HPDE6-E6E7 (cell line): Measurements from ENCODE around the gene GOLGA6D.
"Not testable (repeated sequence)": the region's sequence is repeated elsewhere in the genome, so short reads cannot be mapped to it uniquely, and the experiment has no call there.

Experiments used
- DNase-seq: peaks from one replicate; pipeline ENCODE4 v3.0.0; 2011; ENCODE audit warnings: missing footprints; ENCODE audit errors: extremely low spot score

Gene GOLGA6D

GRCh38 chr15:75332093-75332492 lies 49.5 kb downstream of the GOLGA6D start:
- DNase-seq: not testable (repeated sequence)

DNA sequence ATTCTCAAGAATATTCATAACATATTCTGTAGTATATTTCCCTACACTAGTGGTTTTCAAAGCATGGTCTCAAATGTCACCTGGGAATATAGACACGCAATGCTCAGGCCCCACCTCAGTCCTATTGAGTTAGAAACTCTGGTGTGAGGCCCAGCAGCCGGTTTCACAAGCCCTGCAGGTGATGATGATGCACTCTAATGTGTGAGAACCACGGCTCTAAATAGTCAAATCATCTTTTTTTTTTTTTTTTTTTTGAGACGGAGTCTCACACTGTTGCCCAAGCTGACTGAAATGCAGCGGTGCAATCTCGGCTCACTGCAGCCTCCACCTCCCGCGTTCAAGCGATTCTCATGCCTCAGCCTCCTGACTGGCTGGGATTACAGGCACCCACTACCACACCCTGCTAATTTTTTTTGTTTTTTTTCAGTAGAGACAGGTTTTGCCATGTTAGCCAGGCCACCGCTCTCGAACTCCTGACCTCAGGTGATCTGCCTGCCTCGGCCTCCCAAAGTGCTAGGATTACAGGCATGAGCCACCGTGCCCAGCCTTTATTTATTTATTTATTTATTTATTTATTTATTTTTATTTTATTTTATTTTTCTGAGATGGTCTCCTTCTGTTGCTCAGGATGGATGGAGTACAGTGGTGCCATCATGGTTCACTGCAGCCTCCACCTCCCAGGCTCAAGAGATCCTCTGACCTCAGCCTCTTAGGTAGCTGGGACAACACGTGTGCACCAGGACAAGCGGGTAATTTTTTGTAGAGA lies 51.2 kb downstream of the GOLGA6D start:
- DNase-seq: not testable (repeated sequence)

- no peak for DNase-seq
Observed at GRCh38 chr15:75335313-75335704, 52.7 kb downstream of the GOLGA6D start.

DNA sequence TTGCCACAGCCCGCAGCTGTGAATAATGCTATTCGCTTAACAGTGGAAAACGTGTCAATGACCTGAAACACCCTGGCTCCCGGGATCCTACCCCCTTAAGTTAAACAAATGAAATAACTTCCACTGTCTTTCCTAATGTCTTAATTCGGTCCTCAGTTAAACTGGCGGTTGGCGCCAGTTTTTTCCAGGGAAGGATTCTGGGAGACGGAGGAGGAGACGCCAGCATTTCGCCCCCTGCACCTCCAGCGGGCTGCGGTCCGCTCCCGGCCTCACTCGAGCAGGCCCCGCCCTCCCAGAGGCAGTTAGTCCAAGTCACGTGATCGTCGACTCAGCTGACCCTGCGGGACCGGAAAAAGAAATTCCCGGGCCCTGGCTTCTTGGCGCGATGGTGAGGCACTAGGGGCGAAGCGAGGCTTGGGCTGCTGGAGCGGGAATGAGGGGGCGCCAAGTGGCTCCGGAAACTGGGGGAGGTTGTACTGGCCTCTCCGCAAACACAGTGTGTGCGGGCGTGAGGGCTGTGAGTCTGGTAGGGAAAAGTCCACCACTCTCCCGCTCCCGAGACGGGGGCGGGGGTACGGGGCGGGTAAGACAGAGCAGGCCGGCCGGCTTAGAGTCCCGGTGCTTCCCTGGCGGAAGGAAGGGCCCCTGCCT lies 53.2 kb downstream of the GOLGA6D start, which contains the start of gene COMMD4:
COMMD4 (plus strand) TSS at position 359 of the 651 bp plus-strand sequence; CDS start at position 386, 27 bp downstream.
- peak; percentile 64 for DNase-seq

DNA sequence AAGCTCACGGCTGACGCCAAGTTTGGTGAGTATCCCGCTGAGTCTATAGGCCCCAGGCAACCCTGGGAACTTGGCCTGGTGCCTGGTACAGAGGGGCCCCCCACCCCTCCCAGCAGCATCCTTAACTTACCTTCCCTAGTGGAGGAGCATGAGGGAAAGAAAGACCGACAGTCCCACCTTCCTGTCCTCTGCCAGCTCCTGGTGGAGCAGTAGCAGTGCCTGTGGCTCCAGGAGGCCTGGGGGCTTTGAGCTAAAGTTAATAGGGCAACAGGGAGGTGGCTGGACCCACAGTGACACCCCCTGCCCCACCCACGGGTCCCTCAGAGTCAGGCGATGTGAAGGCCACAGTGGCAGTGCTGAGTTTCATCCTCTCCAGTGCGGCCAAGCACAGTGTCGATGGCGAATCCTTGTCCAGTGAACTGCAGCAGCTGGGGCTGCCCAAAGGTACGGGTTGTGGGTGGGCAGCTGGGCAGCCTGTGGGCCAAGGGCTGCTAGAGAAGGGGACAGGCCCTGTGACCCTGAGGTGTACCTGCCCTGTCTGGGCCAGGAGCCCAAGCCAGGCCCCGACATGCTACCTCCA lies 56.1 kb downstream of the GOLGA6D start:
- DNase-seq: no peak

GRCh38 chr15:75339531-75340240 lies 57.1 kb downstream of the GOLGA6D start:
- DNase-seq: no peak

DNA sequence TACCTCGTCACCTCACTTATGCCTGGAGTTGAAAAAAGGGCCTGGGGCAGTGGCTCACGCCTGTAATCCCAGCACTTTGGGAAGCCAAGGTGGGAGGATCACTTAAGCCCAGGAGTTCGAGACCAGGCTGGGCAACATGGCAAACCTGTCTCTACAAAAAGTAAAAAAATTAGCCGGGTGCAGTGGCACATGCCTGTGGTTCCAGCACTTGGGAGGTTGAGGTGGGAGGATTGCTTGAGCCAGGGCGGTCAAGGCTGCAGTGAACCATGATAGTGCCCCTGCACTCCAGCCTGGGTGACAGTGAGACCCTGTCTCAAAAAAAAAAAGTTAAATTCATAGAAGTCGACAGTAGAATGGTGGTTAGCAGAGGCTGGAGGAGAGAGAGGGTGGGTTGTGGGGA lies 59.6 kb downstream of the GOLGA6D start:
- DNase-seq: no peak

DNA sequence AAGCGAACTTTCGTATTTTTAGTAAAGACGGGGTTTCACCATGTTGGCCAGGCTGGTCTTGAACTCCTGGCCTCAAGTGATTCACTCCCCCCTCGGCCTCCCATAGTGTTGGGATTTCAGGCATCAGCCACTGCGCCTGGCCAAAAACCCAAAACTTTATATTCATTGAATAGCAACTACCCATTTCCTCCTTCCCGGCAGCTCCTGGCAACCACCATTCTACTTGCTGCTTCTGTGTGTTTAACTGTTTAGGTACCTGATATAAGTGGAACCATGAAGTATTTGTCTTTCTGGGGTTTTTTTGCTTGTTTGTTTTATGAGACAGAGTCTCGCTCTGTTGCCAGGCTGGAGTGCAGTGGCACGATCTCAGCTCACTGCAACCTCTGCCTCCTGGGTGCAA lies 61.3 kb downstream of the GOLGA6D start:
- DNase-seq: not testable (repeated sequence)
